Thyroid gland (tissue), 4 donors: ENCODE measurements around the gene PPP5C. TPM values are rescaled to one million over a fixed set of nuclear protein-coding genes. Genes with fewer than 3 reads are reported as not detected.

ENCODE experiments used
- DNase-seq, 2 donors: peaks; one replicate each; pipeline ENCODE4 v3.0.0-alpha.2; 2019
- H3K27ac ChIP-seq, 3 donors: fragments of 200-600 bp; sonication (generic); 1 replicate in 2 of 3; 2 replicates in 1 of 3; pipeline ENCODE4 v1.5.1; 2016 to 2019; ENCODE audit warnings: mild to moderate bottlenecking in 1 of 3, moderate library complexity in 1 of 3
- H3K27me3 ChIP-seq: fragments of 200-600 bp; sonication (generic); one replicate; pipeline ENCODE4 v1.5.1; 2019
- H3K36me3 ChIP-seq, 2 donors: fragments of 200-600 bp; sonication (generic); one replicate each; pipeline ENCODE4 v1.5.1; 2016 to 2019
- H3K4me1 ChIP-seq, 2 donors: fragments of 200-600 bp; sonication (generic); one replicate each; pipeline ENCODE4 v1.5.1; 2017 to 2019
- H3K4me3 ChIP-seq, 3 donors: fragments of 200-600 bp; sonication (generic); replicated peaks in 1 of 3; 1 replicate in 2 of 3; 2 replicates in 1 of 3; pipeline ENCODE4 v1.5.1; 2016; ENCODE audit warnings: mild to moderate bottlenecking in 1 of 3
- H3K9me3 ChIP-seq: fragments of 200-600 bp; sonication (generic); one replicate; pipeline ENCODE4 v1.5.1; 2017
- CTCF ChIP-seq, 6 experiments: fragments of 200-600 bp in 3 of 6; fragments of 450-650 bp in 3 of 6; sonication (generic) in 3 of 6; IDR thresholded peaks; one replicate each; pipeline ENCODE4 v1.5.1; 2016 to 2019; ENCODE audit warnings: antibody characterized with exemption in 6 of 6, mild to moderate bottlenecking in 2 of 6, inconsistent platforms in 1 of 6, moderate library complexity in 1 of 6
- POLR2A ChIP-seq, 2 donors: fragments of 450-650 bp; IDR thresholded peaks; one replicate each; pipeline ENCODE4 v1.6.1; 2017; ENCODE audit warnings: antibody characterized with exemption in 2 of 2, mild to moderate bottlenecking in 2 of 2, moderate library complexity in 1 of 2
- WGBS, 2 donors: methylation state at CpG; one replicate each; pipeline ENCODE4 v1.1.5; 2017; 5-methylcytosine and 5-hydroxymethylcytosine counted together
- intact Hi-C: fragments of 100-400 bp; cut with DNase I; formaldehyde crosslinking; loops from one replicate; pipeline ENCODE4 v1.15.1; 2023
- total RNA-seq, 4 donors: library from RNA; depleted of rRNA; stranded (reverse); fragments of >200 nt; gene quantifications; one replicate each; pipeline ENCODE4 v1.2.3, GENCODE V29; 2016

The PPP5C gene
- total RNA-seq, 4 donors from 2014 or later: 63.3 to 112 (median 80.7) TPM

GRCh38 chr19:46350029-46350757, 3.3 kb downstream of the PPP5C start:
- TF ChIP-seq POLR2A (IDR thresholded peaks at IDR 0.05): no peak
- no peak for TF ChIP-seq CTCF (IDR thresholded peaks at IDR 0.05)
- 28 to 39% methylated on average over 7 of the region's 8 CpGs for WGBS, 2 donors
- DNase-seq: peak; percentile 31 to 55
- no peaks in the 10 kb centered on the region for H3K9me3 ChIP-seq
- H3K27ac ChIP-seq: peak overlapping the region; percentile 58 to 72 (median 64)
- H3K27me3 ChIP-seq: no peaks in the 10 kb centered on the region
- intact Hi-C loops: no loop called here
- H3K36me3 ChIP-seq: peaks cover 16 to 23% of the 10 kb centered on the region in 2 donors
- H3K4me3 ChIP-seq: no peak overlapping the region
- H3K4me1 ChIP-seq: peaks cover 54 to 68% of the 10 kb centered on the region in 2 donors

GRCh38 chr19:46350758-46351159, 3.9 kb downstream of the PPP5C start:
- Histone ChIP-seq H3K4me1 (peaks cover 54 to 68% of the 10 kb centered on the region in 2 donors), H3K27me3 (no peaks in the 10 kb centered on the region), H3K36me3 (peaks cover 17 to 25% of the 10 kb centered on the region in 2 donors), H3K27ac (peak overlapping the region; percentile 58 to 72 (median 64)), H3K9me3 (no peaks in the 10 kb centered on the region), H3K4me3 (no peak overlapping the region)
- TF ChIP-seq CTCF (IDR thresholded peaks at IDR 0.05) (no peak), POLR2A (IDR thresholded peaks at IDR 0.05) (no peak)
- intact Hi-C loops: no loop called here
- WGBS, 2 donors: 22 to 51% methylated on average over 7 to 8 of the region's 8 CpGs
- no peak for DNase-seq

- DNase-seq: peak; percentile 96 to 97
- Histone ChIP-seq H3K9me3 (no peaks in the 10 kb centered on the region), H3K27me3 (no peaks in the 10 kb centered on the region), H3K36me3 (peaks cover 17 to 25% of the 10 kb centered on the region in 2 donors), H3K27ac (peak overlapping the region; percentile 58 to 72 (median 64)), H3K4me3 (no peak overlapping the region), H3K4me1 (peaks cover 54 to 64% of the 10 kb centered on the region in 2 donors)
- WGBS, 2 donors: 20 to 24% methylated on average over 13 to 18 of the region's 18 CpGs
- intact Hi-C loops: no loop called here
- TF ChIP-seq CTCF (IDR thresholded peaks at IDR 0.05): no peak
- TF ChIP-seq POLR2A (IDR thresholded peaks at IDR 0.05): no peak
Observed at GRCh38 chr19:46351241-46352041, 4.6 kb downstream of the PPP5C start.

- Histone ChIP-seq H3K27ac (peak overlapping the region in 1 of 3 donors; percentile 28), H3K9me3 (no peaks in the 10 kb centered on the region), H3K27me3 (no peaks in the 10 kb centered on the region), H3K4me3 (no peak overlapping the region), H3K4me1 (peaks cover 38 to 47% of the 10 kb centered on the region in 2 donors), H3K36me3 (peaks cover 17 to 25% of the 10 kb centered on the region in 2 donors)
- no peak for DNase-seq
- WGBS, 2 donors: 94% methylated on average over 20 to 23 of the region's 28 CpGs
- intact Hi-C loops: no loop called here
- no peak for TF ChIP-seq CTCF (IDR thresholded peaks at IDR 0.05)
Observed at GRCh38 chr19:46353730-46354528, 7.0 kb downstream of the PPP5C start.
